GM12865 (cell line): ENCODE data around the gene SYCP3.
"Not testable (repeated sequence)": the region's sequence is repeated elsewhere in the genome, so short reads cannot be mapped to it uniquely, and the experiment has no call there.

Experiments used
- DNase-seq: peaks from one replicate; pipeline ENCODE4 v3.0.0; 2010; ENCODE audit warnings: low read depth
- H3K4me3 ChIP-seq: 2 replicates; pipeline ENCODE4 v1.5.1; 2011; ENCODE audit warnings: mild to moderate bottlenecking, low read depth, low read length, control low read depth
- CTCF ChIP-seq: IDR thresholded peaks from 2 replicates; pipeline ENCODE4 v1.5.1; 2011; ENCODE audit warnings: low read length, control low read depth, low read depth, inconsistent platforms; ENCODE audit not compliant: insufficient read depth; ENCODE audit errors: missing control alignments

SYCP3 gene

GRCh38 chr12:101690544-101691098 lies 48.6 kb downstream of the SYCP3 start:
- no peak for TF ChIP-seq CTCF
- DNase-seq = no peak
- no peak overlapping the region for H3K4me3 ChIP-seq

GRCh38 chr12:101686176-101686575 lies 53.1 kb downstream of the SYCP3 start:
- TF ChIP-seq CTCF = no peak
- H3K4me3 ChIP-seq = no peak overlapping the region
- no peak for DNase-seq

- DNase-seq = no peak
- TF ChIP-seq CTCF = no peak
- H3K4me3 ChIP-seq = no peak overlapping the region
Observed at GRCh38 chr12:101685092-101685491, 54.2 kb downstream of the SYCP3 start.

GRCh38 chr12:101681627-101682026 lies 57.6 kb downstream of the SYCP3 start:
- DNase-seq, H3K4me3 ChIP-seq: not testable (repeated sequence)

GRCh38 chr12:101680647-101681046 lies 58.6 kb downstream of the SYCP3 start:
- H3K4me3 ChIP-seq = no peak overlapping the region
- DNase-seq = no peak
- TF ChIP-seq CTCF = no peak

GRCh38 chr12:101680240-101680639 lies 59.0 kb downstream of the SYCP3 start:
- no peak for TF ChIP-seq CTCF
- DNase-seq = no peak

More at GRCh38 chr12:101680240-101680639, 59.0 kb downstream of the SYCP3 start:
- H3K4me3 ChIP-seq = no peak overlapping the region
